Right atrium auricular region (tissue), 2 donors: ENCODE measurements around the gene ADCY2. TPM values are rescaled to one million over a fixed set of nuclear protein-coding genes. Genes with fewer than 3 reads are reported as not detected.

ENCODE experiments used
- DNase-seq: peaks from one replicate; pipeline ENCODE4 v3.0.0-alpha.2; 2019; ENCODE audit warnings: low spot score
- H3K27ac ChIP-seq, 2 donors: fragments of 200-600 bp; sonication (generic); 1 replicate in 1 of 2; 2 replicates in 1 of 2; pipeline ENCODE4 v1.5.1; 2016 to 2019
- H3K27me3 ChIP-seq, 2 donors: fragments of 200-600 bp; sonication (generic); one replicate each; pipeline versions ENCODE4 v1.5.1 to v1.6.0; 2017 to 2019
- H3K36me3 ChIP-seq: fragments of 200-600 bp; sonication (generic); one replicate; pipeline ENCODE4 v1.5.1; 2016
- H3K4me1 ChIP-seq, 2 donors: fragments of 200-600 bp; sonication (generic); one replicate each; pipeline versions ENCODE4 v1.5.1 to v1.6.0; 2017 to 2019
- H3K4me3 ChIP-seq, 2 donors: fragments of 200-600 bp; sonication (generic); 1 replicate in 1 of 2; 2 replicates in 1 of 2; pipeline ENCODE4 v1.5.1; 2017 to 2019; ENCODE audit warnings: mild to moderate bottlenecking in 1 of 2, moderate library complexity in 1 of 2
- H3K9me3 ChIP-seq, 2 donors: fragments of 200-600 bp; sonication (generic); one replicate each; pipeline ENCODE4 v1.5.1; 2019
- CTCF ChIP-seq, 2 donors: fragments of 200-600 bp; sonication (generic); IDR thresholded peaks; one replicate each; pipeline ENCODE4 v1.5.1; 2019; ENCODE audit warnings: antibody characterized with exemption in 2 of 2
- total RNA-seq, 2 donors: library from RNA; depleted of rRNA; stranded (reverse); fragments of >200 nt; gene quantifications; one replicate each; pipeline ENCODE4 v1.1.0, GENCODE V29; 2016

Gene ADCY2
- total RNA-seq, 2 donors from 2014 or later: 3.3 TPM; not detected in 1

GRCh38 chr5:7364226-7364875 lies 31.6 kb upstream of the ADCY2 start:
- H3K36me3 ChIP-seq: no peaks in the 10 kb centered on the region
- H3K4me3 ChIP-seq: no peak overlapping the region
- TF ChIP-seq CTCF (IDR thresholded peaks at IDR 0.05): no peak
- H3K27me3 ChIP-seq: no peaks in the 10 kb centered on the region
- DNase-seq: no peak
- H3K4me1 ChIP-seq: no peaks in the 10 kb centered on the region
- no peaks in the 10 kb centered on the region for H3K9me3 ChIP-seq
- no peak overlapping the region for H3K27ac ChIP-seq

GRCh38 chr5:7367780-7368179 lies 28.2 kb upstream of the ADCY2 start:
- H3K4me3 ChIP-seq: no peak overlapping the region
- H3K9me3 ChIP-seq: no peaks in the 10 kb centered on the region
- no peak for DNase-seq
- H3K36me3 ChIP-seq: no peaks in the 10 kb centered on the region
- no peak overlapping the region for H3K27ac ChIP-seq
- no peaks in the 10 kb centered on the region for H3K4me1 ChIP-seq
- H3K27me3 ChIP-seq: no peaks in the 10 kb centered on the region
- TF ChIP-seq CTCF (IDR thresholded peaks at IDR 0.05): no peak

- DNase-seq: no peak
- H3K36me3 ChIP-seq: no peaks in the 10 kb centered on the region
- no peaks in the 10 kb centered on the region for H3K9me3 ChIP-seq
- no peak for TF ChIP-seq CTCF (IDR thresholded peaks at IDR 0.05)
- H3K4me3 ChIP-seq: no peak overlapping the region
- H3K27ac ChIP-seq: no peak overlapping the region
- no peaks in the 10 kb centered on the region for H3K27me3 ChIP-seq
- no peaks in the 10 kb centered on the region for H3K4me1 ChIP-seq
These were observed 23.5 kb upstream of the ADCY2 start for GRCh38 chr5:7372399-7372798.

- H3K36me3 ChIP-seq: no peaks in the 10 kb centered on the region
- no peaks in the 10 kb centered on the region for H3K27me3 ChIP-seq
- H3K4me1 ChIP-seq: no peaks in the 10 kb centered on the region
- no peak for DNase-seq
- no peaks in the 10 kb centered on the region for H3K9me3 ChIP-seq
- TF ChIP-seq CTCF (IDR thresholded peaks at IDR 0.05): no peak
- H3K27ac ChIP-seq: no peak overlapping the region
- no peak overlapping the region for H3K4me3 ChIP-seq
These were observed 21.8 kb upstream of the ADCY2 start for GRCh38 chr5:7374186-7374585.

- no peaks in the 10 kb centered on the region for H3K9me3 ChIP-seq
- no peak for TF ChIP-seq CTCF (IDR thresholded peaks at IDR 0.05)
- H3K36me3 ChIP-seq: no peaks in the 10 kb centered on the region
- no peak overlapping the region for H3K4me3 ChIP-seq
- DNase-seq: no peak
- no peaks in the 10 kb centered on the region for H3K27me3 ChIP-seq
- no peaks in the 10 kb centered on the region for H3K4me1 ChIP-seq
- H3K27ac ChIP-seq: no peak overlapping the region
These were observed 20.5 kb upstream of the ADCY2 start for GRCh38 chr5:7375457-7375856.

- Histone ChIP-seq H3K27ac (no peak overlapping the region), H3K36me3 (no peaks in the 10 kb centered on the region)
- TF ChIP-seq CTCF (IDR thresholded peaks at IDR 0.05): no peak
These were observed 19.1 kb upstream of the ADCY2 start for GRCh38 chr5:7376871-7377270.

More at GRCh38 chr5:7376871-7377270, 19.1 kb upstream of the ADCY2 start:
- Histone ChIP-seq H3K9me3 (no peaks in the 10 kb centered on the region), H3K4me3 (no peak overlapping the region), H3K27me3 (no peaks in the 10 kb centered on the region), H3K4me1 (no peaks in the 10 kb centered on the region)
- no peak for DNase-seq
